Measurements from ENCODE around the gene ZC3H12A.

ZC3H12A gene

DNA sequence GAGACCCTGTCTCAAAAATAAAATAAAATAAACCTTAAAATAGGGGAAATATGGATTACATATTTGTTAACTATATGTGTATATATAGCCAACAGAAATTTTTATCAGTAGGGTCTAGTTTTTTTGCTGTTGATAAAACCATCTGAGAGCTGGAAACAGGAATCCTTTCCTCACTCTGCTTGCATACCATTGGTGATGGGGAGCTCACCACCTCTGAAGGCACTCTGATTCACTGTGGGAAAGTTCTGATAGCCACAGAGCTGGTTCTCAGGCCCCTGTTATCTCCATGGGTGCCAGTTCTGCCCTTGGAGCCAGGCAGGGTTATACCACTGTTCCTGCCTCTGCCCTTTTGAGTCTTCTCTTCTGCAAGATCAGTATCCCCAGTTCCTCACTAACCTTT is 17.8 kb upstream of the ZC3H12A start:
- no peak for DNase-seq

DNA sequence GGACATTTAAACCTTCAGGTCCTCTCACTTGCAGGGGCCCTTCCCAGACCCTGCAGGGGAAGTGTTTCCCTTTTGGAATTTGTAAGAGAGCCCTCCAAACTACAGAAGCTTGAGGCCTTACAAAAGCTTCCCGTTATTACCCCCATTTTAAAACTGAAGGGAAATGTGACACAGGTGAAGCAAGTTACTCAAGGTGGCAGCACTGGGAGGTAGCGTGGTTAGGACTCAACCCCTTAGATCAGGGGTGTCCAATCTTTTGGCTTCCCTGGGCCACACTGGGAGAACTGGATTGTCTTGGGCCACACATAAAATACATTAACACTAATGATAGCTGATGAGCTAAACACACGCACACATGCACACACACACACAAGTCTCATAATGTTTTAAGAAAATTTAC is 15.8 kb upstream of the ZC3H12A start:
- no peak for DNase-seq

DNA sequence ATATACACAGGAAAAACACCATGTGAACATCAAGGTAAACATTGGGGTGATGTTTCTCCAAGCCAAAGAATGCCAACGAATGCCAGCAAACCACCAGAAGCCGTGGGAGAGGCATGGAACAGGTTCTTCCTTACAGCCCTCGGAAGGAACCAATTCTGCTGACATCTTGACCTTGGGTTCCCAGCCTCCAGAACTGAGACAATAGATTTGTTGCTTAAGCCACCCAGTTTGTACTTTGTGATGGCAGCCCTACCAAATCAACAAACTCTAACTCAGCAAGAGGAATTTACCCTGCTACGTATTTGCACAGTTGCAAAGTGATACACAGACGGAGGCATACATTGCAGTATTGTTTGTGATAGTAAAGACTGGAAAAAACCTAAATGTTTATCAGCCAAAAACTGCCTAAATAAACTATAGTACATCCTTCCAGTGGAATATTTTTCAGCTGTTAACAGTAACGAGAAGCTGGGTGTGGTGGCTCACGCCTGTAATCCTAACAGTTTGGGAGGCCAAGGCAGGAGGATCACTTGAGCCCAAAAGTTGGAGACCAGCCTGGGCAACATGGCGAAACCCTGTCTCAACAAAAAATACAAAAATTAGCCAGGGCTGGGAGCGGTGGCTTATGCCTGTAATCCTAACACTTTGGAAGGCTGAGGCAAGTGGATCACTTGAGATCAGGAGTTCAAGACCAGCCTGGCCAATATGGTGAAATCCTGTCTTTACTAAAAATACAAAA is 12.5 kb upstream of the ZC3H12A start:
- DNase-seq, result no peak

DNA sequence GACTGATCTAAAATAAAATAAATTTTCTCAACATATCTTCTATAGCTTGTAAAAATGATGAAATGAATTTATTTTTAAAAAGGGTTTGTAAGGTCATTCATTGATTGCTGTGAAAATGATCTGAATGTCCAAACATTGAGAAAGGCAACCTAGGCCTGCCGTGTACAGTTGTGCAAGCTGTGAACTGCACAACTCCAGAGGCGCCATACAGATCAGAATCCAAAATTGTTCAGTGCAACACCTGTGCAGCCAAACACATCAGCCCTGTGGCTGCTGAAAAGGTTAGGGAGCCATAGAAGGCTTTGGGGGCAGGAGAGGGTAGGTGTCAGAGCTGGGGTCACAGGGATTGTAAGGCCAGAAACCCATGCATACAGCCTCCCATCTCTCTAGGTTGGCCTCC is 9.9 kb upstream of the ZC3H12A start:
- no peak for DNase-seq

DNA sequence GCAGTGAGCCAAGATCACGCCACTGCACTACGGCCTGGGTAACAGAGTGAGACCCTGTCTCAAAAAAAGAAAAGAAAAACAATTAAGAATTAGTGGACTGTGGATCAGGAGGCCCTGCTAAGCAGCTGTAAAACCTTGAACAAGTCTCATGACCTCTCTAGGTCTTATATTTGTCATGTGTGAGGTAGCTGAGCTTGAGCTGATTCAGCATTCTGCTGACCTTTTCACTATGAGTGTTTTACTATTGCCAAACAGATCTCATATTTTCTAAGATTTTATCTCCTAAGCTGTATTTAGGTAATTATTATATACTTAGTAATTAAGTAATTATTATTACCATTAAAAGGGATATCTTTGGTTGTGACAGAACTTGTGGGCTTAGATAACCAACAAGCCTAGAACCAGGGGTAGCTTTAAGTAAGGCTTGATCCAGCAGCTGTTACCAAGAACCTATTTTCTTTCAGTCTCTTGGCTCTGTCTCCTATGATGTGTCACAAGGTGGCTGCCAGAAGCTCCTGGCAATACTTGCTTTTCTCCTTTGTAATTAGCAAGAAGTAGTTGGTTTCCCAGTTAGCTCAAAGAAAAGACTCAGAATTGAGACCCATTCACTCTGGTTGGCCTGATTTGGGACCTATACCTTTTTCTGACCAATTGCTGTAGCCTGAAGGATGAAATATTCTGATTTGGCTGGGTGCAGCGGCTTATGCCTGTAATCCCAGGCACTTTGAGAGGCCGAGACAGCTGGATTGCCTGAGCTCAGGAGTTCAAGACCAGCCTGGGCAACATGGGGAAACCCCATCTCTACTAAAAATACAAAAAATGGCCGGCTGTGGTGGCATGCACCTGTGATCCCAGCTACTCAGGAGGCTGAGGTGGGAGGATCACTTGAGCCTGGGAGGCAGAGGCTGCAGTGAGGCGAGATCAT is 8.5 kb upstream of the ZC3H12A start:
- DNase-seq, result no peak

DNA sequence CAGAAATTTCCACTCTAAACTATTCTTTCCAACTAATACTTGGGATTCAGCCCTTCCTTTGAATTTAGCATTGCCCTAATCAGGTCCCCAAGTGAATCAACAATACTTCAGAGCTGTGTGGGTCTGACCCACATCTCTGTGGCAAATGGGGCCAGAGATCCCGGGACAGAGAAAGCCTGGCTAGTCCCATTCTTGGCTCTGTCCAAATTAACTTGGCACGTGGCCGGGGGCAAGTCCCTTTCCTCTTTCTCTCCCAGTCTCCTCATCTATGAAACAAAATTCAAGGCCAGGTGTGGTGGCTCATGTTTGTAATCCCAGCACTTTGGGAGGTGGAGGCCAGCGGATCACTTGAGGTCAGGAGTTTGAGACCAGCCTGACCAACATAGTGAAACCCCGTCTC is 6.3 kb upstream of the ZC3H12A start:
- DNase-seq, result no peak

DNA sequence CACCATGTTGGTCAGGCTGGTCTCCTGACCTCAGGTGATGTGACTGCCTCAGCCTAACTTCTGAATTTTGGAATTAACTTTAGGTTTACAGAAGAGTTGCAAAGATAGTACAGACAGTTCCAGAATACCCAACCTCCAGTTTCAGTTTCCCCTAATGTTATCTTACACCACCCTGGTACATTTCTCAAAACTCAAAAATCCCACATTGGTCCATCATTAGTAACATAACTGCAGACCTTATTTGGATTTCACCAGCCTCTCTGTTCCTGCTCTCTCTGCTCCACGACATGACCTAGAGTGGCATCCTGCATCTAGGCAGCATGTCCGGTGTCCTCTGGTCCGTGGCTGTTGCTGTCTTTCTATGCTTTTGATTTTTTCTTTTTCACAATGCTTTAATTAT is 5.0 kb upstream of the ZC3H12A start:
- DNase-seq, result no peak

DNA sequence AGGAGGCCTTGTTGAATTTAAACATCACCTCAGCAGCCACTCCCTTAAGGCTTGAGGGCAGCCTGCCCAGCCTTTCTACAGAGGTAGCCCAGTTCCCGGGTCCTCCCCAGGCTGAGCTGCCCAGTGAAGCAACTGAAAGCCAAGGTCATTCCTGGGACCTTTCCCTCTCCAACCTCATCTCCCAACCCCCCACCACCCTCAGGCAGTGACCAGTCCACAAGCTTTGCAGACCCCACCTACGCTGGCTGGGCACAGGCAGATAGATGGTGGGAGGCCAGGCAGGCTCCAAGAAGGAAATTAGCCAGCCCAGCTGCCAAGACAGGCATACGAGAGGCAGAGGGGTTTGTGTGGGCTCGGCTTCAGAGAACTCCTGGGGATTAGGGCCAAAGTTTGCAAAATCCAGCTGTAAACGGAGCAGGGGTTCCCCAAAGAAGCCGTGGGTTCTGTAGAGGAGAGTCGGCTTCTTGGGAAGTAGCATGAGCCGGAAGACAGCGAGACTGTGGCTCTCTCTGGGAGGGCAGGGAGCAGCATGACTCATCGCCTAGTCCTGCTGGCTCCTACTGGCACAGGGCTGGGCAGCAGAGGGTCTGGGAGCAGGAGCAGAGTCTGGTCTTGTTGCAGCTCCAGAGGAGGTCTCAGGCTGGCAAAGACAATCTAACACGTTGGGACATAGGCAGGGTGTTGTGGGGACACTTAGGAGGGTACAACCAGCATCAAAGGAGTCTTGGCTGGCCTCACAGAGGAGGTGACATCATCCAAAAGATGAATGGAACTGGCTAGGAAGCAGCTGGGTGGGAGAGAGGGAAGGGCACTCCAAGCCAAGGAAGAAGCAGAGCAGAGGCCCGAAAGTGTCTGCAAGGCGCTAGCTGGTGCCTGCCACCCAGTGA is 2.8 kb upstream of the ZC3H12A start:
- no peak for DNase-seq

DNA sequence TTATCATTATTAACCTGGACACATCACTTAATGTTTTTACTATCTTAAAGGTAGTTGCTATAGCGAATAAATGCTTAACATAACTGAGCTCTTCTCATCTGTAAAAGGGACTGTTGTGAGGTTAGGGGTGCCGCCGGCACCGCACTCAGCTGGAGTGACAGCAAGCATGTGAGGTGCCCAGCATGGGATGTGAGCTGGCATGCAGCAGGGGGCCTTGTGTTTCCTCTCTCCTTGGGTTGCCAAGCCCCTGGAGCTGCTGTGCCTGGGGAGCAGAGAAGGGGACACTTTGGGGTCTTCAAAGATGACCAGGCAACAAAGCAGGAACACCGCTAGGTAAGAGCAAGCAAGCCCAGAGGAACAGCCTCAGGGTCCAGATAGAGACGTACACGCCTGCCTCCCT is 2.1 kb upstream of the ZC3H12A start:
- no peak for DNase-seq

DNA sequence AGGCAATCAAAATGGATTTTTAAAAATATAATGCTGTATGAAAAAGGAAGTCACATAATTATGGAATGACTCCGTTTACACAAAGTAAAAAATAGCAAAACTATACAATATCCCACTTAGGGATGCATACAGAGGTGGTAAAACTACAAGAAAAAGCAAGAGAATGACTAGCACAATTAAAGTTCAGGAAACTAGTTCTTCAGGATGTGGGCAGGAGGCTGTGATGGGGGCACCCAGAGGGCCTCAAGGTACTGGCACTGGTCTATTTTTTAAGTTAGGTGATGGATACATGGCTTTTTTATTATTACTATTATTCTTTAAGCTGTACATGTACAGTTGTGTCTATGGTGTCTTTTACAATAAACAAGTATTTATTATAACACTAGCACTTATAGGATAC is 1.4 kb upstream of the ZC3H12A start:
- no peak for DNase-seq

DNA sequence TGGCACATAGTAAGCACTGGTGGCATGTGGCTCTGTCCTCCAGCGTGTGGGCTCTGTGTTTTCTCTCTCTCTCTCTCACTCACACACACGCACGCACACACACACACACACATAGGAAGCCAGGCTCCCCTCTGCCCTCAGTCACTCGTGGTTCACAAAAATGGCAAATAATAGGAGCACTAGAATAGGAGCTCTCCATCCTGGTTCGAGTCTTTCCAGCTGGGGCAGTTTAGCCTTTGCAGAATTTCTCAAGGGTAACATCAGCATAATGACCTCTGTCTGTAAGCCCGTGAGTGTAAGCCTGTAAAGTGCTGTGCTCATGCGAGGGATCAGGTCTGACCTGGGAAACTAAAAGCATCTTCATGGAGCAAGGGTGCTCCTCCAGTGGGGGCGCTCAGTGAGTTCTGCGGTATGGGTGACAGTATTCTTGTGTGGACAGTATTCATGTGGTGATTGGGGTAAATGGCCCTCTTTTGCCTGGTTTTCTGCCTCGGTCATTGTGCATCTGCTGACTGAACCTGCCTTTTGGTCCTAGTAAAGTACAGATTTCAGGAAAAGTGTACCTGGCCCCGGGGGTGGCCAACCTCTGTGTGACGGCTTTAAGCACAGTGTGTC is 842 bp upstream of the ZC3H12A start:
- DNase-seq, result no peak

DNA sequence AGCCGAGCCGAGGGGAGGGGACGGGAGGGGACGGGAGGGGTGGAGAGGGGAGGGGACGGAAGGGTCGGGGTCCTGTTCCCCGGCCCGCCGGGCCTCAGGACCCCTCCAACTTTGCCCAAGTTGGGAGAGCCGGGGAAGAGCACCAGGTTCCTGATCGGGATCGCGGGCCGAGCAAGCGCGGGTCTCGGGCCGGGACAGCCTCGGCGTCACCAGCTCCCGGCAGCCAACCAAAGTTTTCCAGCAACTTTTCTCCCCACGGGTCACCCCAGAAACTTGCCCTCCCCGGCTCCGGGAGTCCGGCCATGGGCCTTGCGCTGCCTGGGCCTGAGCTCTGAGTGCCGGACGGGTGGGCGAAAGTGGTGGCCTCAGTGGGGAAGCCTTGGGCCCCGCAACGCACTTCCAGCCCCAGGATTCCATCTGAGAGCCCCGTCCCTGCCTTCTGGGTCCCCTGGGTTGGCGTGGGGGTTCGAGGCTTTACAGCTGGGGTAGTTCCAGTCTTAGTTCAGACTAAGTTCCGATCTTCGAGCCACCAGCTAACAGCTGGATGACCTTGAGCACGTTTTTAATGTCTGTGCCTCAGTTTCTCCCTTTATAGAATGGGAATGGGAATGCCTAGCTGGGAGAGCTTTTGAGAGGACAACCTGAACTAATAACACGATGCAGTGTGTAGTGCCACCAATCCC is 458 bp downstream of the ZC3H12A start:
- no peak for DNase-seq

DNA sequence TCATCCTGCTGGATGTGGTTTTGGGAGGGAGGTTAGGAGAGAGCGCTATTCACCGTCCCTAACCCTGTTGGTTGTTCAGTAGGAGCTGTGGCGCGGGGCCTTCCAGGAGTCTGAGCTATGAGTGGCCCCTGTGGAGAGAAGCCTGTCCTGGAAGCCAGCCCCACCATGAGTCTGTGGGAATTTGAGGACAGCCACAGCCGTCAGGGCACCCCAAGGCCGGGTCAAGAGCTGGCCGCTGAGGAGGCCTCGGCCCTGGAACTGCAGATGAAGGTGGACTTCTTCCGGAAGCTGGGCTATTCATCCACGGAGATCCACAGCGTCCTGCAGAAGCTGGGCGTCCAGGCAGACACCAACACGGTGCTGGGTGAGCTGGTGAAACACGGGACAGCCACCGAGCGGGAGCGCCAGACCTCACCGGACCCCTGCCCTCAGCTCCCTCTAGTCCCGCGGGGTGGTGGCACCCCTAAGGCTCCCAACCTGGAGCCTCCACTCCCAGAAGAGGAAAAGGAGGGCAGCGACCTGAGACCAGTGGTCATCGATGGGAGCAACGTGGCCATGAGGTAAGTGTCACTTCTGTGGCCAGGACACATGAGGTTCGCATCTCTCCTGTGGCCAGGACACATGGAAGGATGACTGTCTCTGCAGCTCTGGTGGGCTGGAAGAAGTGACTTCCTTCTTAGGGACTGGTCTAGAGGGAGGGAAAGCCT is 1.2 kb downstream of the ZC3H12A start:
- no peak for DNase-seq

DNA sequence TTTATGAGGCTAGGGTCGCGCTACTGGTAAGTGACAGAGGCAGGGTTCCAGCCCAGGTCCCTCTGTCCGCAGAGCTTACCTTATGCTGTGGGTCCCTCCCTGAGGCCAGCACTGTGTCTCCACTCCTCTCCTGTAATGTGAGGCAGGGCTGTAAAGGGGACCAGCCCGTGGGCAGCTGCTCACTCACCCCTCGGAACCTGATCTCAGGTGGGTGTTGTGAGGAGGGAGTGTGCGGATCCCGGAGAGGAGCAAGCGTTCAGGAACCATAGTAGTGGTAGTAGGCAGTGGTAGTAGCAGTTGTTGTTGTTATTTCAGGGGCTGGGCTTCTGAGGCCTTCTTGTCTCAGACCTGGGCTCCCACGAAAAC is 1.7 kb downstream of the ZC3H12A start:
- DNase-seq, result no peak

DNA sequence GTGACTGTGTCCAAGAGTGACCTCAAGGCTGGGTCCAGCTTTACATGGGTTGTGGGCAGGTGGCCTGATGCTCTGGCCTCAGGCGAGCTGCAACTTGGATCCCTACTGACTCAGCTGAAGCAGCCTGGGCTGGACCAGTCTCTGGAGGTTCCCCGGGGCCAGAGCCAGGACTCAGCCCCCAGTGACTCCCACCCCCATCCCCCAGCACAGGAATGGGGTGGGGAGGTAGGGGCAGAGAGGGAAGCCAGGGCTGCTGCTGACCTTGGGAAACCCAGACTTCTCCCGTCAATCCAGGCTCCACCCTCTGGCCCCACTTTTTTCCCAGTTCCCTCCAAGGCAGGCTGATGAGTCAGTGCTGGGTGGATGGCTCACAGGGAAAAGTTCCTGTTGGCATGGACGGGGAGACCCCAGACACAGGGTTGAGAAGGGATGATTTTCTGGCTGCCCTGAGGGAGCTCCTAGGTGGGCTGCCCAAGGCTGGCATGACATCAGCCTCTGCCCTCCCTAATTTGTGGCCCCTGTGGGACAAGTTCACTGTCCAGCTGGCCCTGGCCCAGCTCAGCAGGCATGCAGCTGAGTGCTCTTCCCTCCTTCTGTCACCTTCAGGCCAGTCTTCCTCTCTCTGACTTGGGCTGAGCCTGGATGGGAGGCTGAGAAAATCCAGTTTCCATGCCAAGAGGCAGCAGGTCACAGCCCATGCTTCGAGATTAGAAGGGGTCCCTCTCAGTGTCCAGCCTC is 2.2 kb downstream of the ZC3H12A start:
- no peak for DNase-seq

DNA sequence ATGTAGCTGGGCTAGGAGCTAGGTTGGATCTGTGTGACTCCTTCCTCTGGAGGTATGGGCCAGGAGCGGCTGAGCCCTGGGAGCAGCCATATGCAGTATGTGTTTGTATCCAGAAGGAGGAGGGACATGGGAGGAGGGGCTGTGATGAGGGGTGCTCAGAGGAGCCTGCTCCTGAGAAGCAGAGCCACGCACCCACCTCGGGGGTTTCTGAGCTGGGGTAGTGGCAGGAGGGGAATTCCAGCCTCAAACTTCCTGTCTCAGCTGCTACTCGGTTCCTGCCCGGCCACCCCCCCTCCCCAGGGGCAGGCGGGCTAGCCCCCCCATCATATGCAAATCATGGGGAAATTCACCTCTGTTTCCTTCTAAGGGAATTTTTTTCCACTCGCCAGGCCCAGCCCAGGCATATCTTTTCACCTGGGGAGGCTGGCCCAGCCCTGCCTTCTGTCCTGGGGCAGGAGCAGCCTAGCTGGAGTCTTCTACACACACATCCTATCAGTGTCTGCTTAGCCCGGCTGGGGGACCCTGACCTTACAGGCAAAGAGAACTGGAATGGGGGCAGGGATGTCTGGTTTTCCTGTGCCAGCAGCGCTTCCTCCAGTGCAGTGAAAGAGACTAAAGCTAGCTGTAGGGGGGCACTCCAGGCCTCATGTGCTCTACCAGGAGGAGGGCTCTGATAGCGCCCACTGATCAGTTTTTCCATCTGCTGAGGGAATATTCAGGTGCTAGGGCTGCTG is 3.0 kb downstream of the ZC3H12A start:
- DNase-seq, result no peak

DNA sequence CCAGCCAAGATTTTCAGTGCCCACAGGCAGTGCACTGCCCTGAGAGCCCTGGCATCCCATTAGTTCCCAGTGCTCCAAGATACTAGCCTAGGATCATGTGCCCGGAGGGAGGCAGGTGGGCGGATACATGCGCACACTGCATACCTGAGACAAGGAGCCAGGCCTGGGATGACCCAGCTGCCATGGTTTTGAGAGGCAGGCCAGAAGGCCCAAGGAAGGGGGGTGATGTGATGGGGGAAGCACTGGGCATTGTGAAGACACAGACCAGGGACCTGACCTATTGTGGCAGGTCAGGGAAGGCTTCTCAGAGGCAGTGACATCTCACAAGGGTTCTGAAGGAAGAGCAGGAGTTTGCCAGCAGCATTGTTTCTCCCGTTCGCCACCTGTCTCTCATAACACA is 3.6 kb downstream of the ZC3H12A start:
- DNase-seq, result no peak

DNA sequence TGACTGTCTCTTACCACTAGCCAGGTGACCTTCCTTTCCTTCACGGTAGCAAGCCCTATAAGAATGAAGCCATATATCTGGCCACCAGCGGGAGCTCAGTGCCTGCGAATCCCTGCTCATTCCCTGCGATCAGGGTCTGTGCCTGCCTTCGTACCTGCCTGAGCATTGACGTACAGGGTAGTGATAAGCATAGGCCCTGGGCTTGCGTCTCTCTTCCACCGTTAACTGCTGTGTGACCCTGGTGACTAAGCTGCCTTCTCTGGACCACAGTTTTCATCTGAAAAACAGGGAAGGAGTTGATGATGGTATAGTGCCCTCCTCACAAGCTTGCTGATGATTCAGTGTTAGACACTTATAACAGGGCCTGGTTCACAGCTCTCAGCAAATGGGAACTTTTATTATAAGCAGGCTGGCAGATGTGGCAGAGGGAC is 4.1 kb downstream of the ZC3H12A start:
- DNase-seq, result no peak

DNA sequence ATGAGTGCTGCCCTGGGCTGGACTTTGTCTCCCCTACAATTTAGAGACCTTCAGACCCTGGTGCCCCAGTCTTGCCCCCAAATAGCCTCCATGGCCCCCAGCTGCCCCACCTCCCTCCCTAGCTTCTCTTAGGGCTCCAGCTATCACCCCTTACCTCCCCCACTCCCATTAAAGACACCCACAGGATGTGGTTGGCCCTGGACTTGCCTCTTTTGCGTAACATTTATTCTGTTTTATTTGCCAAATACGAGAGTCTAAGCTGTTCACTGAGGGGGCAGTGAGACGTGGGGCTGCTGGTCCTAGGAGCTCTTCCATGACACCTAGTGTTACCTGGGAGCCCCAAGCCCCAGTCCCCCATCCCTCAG is 4.5 kb downstream of the ZC3H12A start:
- DNase-seq, result no peak

Measured in NCI-H1092 (cell line).